ENCODE measurements around the gene PLXNA4. TPM values are rescaled to one million over a fixed set of nuclear protein-coding genes. Genes with fewer than 3 reads are reported as not detected.
A peak's percentile ranks its signal among the peaks of the same experiment; 100 is the strongest.

Gene PLXNA4
- total and polyA plus RNA-seq, 4 donors: 0.04 to 1.1 (median 0.41) TPM

- TF ChIP-seq REST (IDR thresholded peaks at IDR 0.05) (no peak), HNF4G (IDR thresholded peaks at IDR 0.05) (no peak), RAD21 (IDR thresholded peaks at IDR 0.05) (peak; percentile 45 to 71), SP1 (IDR thresholded peaks at IDR 0.05) (no peak), CTCF (IDR thresholded peaks at IDR 0.05; ENCODE audit: low read depth, low read length, missing input control) (peak; percentile 28)
Observed at GRCh38 chr7:132500727-132501440, 75.4 kb downstream of the PLXNA4 start (continued).

GRCh38 chr7:132499487-132499886 is 76.8 kb downstream of the PLXNA4 start:
- Histone ChIP-seq H3K4me1 (ENCODE audit: control insufficient read depth in 4 of 4, insufficient read depth in 4 of 4, low read length in 3 of 4) (no peaks in the 10 kb centered on the region), H3K9me3 (ENCODE audit: control insufficient read depth in 4 of 4, low read length in 3 of 4) (no peaks in the 10 kb centered on the region), H3K4me3 (ENCODE audit: low read depth in 1 of 3, low read length in 3 of 3) (no peak overlapping the region), H3K27ac (ENCODE audit: low read depth in 1 of 2, low read length in 2 of 2) (no peak overlapping the region), H3K36me3 (ENCODE audit: control insufficient read depth in 4 of 4, insufficient read depth in 3 of 4, low read depth in 1 of 4, low read length in 3 of 4) (no peaks in the 10 kb centered on the region), H3K9ac (ENCODE audit: low read depth in 1 of 2, low read length in 2 of 2) (no peak overlapping the region), H3K27me3 (ENCODE audit: control insufficient read depth in 4 of 4, insufficient read depth in 4 of 4, low read length in 3 of 4) (no peaks in the 10 kb centered on the region)
- DNase-seq (ENCODE audit: low spot score): no peak
- TF ChIP-seq EGR1 (IDR thresholded peaks at IDR 0.05; ENCODE audit: low read depth in 2 of 2): no peak
- no peak for TF ChIP-seq REST (IDR thresholded peaks at IDR 0.05)
- no peak for TF ChIP-seq JUND (IDR thresholded peaks at IDR 0.05)
- no peak for TF ChIP-seq RXRA (IDR thresholded peaks at IDR 0.05)
- WGBS: 95% methylated on average over 5 of the region's 5 CpGs

GRCh38 chr7:132499065-132499464 is 77.2 kb downstream of the PLXNA4 start:
- Histone ChIP-seq H3K4me3 (ENCODE audit: low read depth in 1 of 3, low read length in 3 of 3) (no peak overlapping the region), H3K27me3 (ENCODE audit: control insufficient read depth in 4 of 4, insufficient read depth in 4 of 4, low read length in 3 of 4) (no peaks in the 10 kb centered on the region), H3K27ac (ENCODE audit: low read depth in 1 of 2, low read length in 2 of 2) (no peak overlapping the region), H3K4me1 (ENCODE audit: control insufficient read depth in 4 of 4, insufficient read depth in 4 of 4, low read length in 3 of 4) (no peaks in the 10 kb centered on the region), H3K9ac (ENCODE audit: low read depth in 1 of 2, low read length in 2 of 2) (no peak overlapping the region), H3K36me3 (ENCODE audit: control insufficient read depth in 4 of 4, insufficient read depth in 3 of 4, low read depth in 1 of 4, low read length in 3 of 4) (no peaks in the 10 kb centered on the region), H3K9me3 (ENCODE audit: control insufficient read depth in 4 of 4, low read length in 3 of 4) (no peaks in the 10 kb centered on the region)
- 71% methylated on average over 3 of the region's 3 CpGs for WGBS
- peak; percentile 38 to 43 for TF ChIP-seq RXRA (IDR thresholded peaks at IDR 0.05)
- TF ChIP-seq RAD21 (IDR thresholded peaks at IDR 0.05): peak in 1 of 2 donors; percentile 19
- peak; percentile 18 for TF ChIP-seq MAX (IDR thresholded peaks at IDR 0.05)
- peak; percentile 96 for TF ChIP-seq NR2F2 (IDR thresholded peaks at IDR 0.05)
- TF ChIP-seq SP1 (IDR thresholded peaks at IDR 0.05): no peak
- no peak for TF ChIP-seq REST (IDR thresholded peaks at IDR 0.05)
- no peak for TF ChIP-seq CTCF (IDR thresholded peaks at IDR 0.05; ENCODE audit: low read depth, low read length, missing input control)
- DNase-seq (ENCODE audit: low spot score): no peak
